Cardiac fibroblast (primary cell): Measurements from ENCODE around the gene EEF1AKMT4.

Experiments
- DNase-seq, 2 donors: peaks; one replicate each; pipeline versions ENCODE4 v3.0.0 to v3.0.0-alpha.2; 2010; ENCODE audit warnings: low read depth in 2 of 2
- H3K4me3 ChIP-seq, 2 donors: replicated peaks in 1 of 2; 1 replicate in 1 of 2; 2 replicates in 1 of 2; pipeline ENCODE4 v1.5.1; 2011; ENCODE audit warnings: low read depth in 2 of 2, low read length in 2 of 2, mild to moderate bottlenecking in 2 of 2, moderate library complexity in 1 of 2
- TF ChIP-seq, protein P1 (sequence below): IDR thresholded peaks from one replicate; pipeline ENCODE4 v1.5.1; 2011; ENCODE audit warnings: low read depth, mild to moderate bottlenecking, low read length, inconsistent platforms

The EEF1AKMT4 gene

GRCh38 chr3:184299488-184300377 is 50.3 kb downstream of the EEF1AKMT4 start:
- TF ChIP-seq, protein P1, sequence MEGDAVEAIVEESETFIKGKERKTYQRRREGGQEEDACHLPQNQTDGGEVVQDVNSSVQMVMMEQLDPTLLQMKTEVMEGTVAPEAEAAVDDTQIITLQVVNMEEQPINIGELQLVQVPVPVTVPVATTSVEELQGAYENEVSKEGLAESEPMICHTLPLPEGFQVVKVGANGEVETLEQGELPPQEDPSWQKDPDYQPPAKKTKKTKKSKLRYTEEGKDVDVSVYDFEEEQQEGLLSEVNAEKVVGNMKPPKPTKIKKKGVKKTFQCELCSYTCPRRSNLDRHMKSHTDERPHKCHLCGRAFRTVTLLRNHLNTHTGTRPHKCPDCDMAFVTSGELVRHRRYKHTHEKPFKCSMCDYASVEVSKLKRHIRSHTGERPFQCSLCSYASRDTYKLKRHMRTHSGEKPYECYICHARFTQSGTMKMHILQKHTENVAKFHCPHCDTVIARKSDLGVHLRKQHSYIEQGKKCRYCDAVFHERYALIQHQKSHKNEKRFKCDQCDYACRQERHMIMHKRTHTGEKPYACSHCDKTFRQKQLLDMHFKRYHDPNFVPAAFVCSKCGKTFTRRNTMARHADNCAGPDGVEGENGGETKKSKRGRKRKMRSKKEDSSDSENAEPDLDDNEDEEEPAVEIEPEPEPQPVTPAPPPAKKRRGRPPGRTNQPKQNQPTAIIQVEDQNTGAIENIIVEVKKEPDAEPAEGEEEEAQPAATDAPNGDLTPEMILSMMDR = no peak
- H3K4me3 ChIP-seq = peak overlapping the region; percentile 82 to 87
- peak in 1 of 2 donors; percentile 57 for DNase-seq

DNA sequence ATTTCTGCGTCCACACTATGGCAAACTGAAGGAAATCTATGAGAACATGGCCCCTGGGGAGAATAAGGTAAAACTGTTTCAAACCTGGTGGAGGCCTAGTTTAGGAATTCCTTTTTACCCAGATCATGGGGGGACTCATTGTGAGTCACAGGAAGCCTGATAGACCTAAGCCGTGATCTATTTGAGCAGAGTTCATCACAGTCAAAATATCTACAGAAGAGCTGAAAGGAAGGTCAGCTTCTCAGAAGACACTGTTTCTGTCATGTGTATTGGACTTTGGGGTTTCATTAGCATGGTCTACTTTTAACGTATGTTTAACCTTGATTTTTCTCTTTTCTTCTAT is 50.9 kb downstream of the EEF1AKMT4 start:
- peak in 1 of 2 donors; percentile 83 for DNase-seq
- H3K4me3 ChIP-seq = peak overlapping the region in 1 of 2 donors; percentile 87
- TF ChIP-seq, protein P1 = no peak

GRCh38 chr3:184305577-184305976 is 56.1 kb downstream of the EEF1AKMT4 start:
- TF ChIP-seq, protein P1 = peak; percentile 34
- DNase-seq = peak; percentile 33 to 42
- no peak overlapping the region for H3K4me3 ChIP-seq

DNA sequence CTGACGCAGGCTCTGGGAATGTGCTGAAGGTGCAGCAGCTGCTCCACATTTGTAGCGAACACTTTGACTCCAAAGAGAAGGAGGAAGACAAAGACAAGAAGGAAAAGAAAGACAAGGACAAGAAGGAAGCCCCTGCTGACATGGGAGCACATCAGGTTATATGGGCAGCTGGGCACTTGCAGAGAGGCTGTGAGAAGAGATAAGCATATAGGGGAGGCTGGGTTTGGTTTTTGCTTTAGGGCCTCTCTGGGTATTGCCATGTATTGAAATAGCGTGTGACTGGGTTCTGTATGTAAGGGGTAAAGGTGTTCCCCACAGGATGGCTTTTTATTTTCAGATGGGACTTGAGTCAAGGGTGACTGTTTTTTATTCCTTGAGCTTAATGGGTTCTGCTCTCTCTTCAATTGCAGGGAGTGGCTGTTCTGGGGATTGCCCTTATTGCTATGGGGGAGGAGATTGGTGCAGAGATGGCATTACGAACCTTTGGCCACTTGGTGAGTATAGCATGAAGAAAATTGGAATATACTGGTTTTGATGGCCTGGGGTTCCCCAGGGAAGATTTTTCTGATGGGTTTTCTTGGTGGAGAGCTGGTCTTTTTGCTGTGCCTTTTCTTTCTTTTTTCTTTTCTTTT is 57.0 kb downstream of the EEF1AKMT4 start:
- TF ChIP-seq, protein P1 = no peak
- DNase-seq = no peak
- H3K4me3 ChIP-seq = no peak overlapping the region

GRCh38 chr3:184307915-184308314 is 58.4 kb downstream of the EEF1AKMT4 start:
- DNase-seq = no peak
- TF ChIP-seq, protein P1 = no peak
- H3K4me3 ChIP-seq = no peak overlapping the region
